ENCODE measurements around the gene AQP12B. TPM values are rescaled to one million over a fixed set of nuclear protein-coding genes. Genes with fewer than 3 reads are reported as not detected.

AQP12B gene
- total RNA-seq, 1 experiment from 2014 or later, result not detected

- no peak overlapping the region for H2AK5ac ChIP-seq (ENCODE audit: insufficient read length, low read length)
- H3K36me3 Mint-ChIP-seq (ENCODE audit: insufficient read depth in 1 of 3, low read depth in 3 of 3), result no peaks in the 10 kb centered on the region
- no peaks in the 10 kb centered on the region for H3K79me2 ChIP-seq (ENCODE audit: insufficient read depth, low read length)
- no CpG with 5 or more reads among the region's 7 CpGs for WGBS (ENCODE audit: extremely low coverage, insufficient read length, low lambda C conversion rate)
- peaks cover 0 to 10% of the 10 kb centered on the region in 2 experiments; a peak in 3 of 4 replicates for H3K4me1 Mint-ChIP-seq
- H2BK120ac ChIP-seq (ENCODE audit: low read depth, low read length, poor library complexity, severe bottlenecking), result no peak overlapping the region
- H3K18ac ChIP-seq (ENCODE audit: insufficient read length, low read depth, low read length), result no peak overlapping the region
- no peak overlapping the region for H3K14ac ChIP-seq (ENCODE audit: insufficient read depth, low read length)
- H2AFZ ChIP-seq (ENCODE audit: low read length), result no peak overlapping the region
- no peaks in the 10 kb centered on the region for H3K27me3 ChIP-seq (ENCODE audit: insufficient read depth, low read length)
- H3K4me2 ChIP-seq (ENCODE audit: insufficient read depth, insufficient read length, low read length), result no peak overlapping the region
- no peak overlapping the region for H3K56ac ChIP-seq (ENCODE audit: insufficient read length, low read depth, low read length)
- H3K23ac ChIP-seq (ENCODE audit: insufficient read length, low read depth, low read length), result no peak overlapping the region
- no peaks in the 10 kb centered on the region for H3K4me1 ChIP-seq (ENCODE audit: insufficient read depth, low read length)
- H3K27ac ChIP-seq (ENCODE audit: insufficient read length, low read depth, low read length), result no peak overlapping the region
- no peak overlapping the region for H4K5ac ChIP-seq (ENCODE audit: insufficient read length, low read depth, low read length)
- H3K4me3 Mint-ChIP-seq, result no peak overlapping the region
- H3K9me3 ChIP-seq (ENCODE audit: control insufficient read depth, low read depth, low read length), result no peaks in the 10 kb centered on the region
- H2BK15ac ChIP-seq (ENCODE audit: low read depth, low read length), result no peak overlapping the region
- no peak overlapping the region for H2BK12ac ChIP-seq (ENCODE audit: insufficient read length, low read depth, low read length)
- no peak for TF ChIP-seq CTCF (conservative IDR thresholded peaks at IDR 0.05)
- no peak overlapping the region for H3K4ac ChIP-seq (ENCODE audit: low read depth, low read length)
- H2BK20ac ChIP-seq (ENCODE audit: low read depth, low read length, poor library complexity, severe bottlenecking), result no peak overlapping the region
- H3K27me3 Mint-ChIP-seq (ENCODE audit: low read depth), result peaks cover 12% of the 10 kb centered on the region
- H4K20me1 ChIP-seq (ENCODE audit: control insufficient read depth, insufficient read depth, insufficient read length), result no peaks in the 10 kb centered on the region
- H3T11ph ChIP-seq (ENCODE audit: low read length), result no peak overlapping the region
- no peak overlapping the region for H3K9ac ChIP-seq (ENCODE audit: extremely low read depth, insufficient read length, low read length)
- H3K23me2 ChIP-seq (ENCODE audit: insufficient read length, low read depth, low read length, poor library complexity, severe bottlenecking), result no peaks in the 10 kb centered on the region
- no peak for DNase-seq
- no peak overlapping the region for H4K8ac ChIP-seq (replicated peaks; ENCODE audit: insufficient read length, low read depth, low read length)
- no peaks in the 10 kb centered on the region for H3K79me1 ChIP-seq (ENCODE audit: insufficient read depth, low read depth, low read length, poor library complexity, severe bottlenecking)
- no peak overlapping the region for H3K27ac Mint-ChIP-seq
- no peak overlapping the region for H2BK5ac ChIP-seq (ENCODE audit: insufficient read length, low read length)
- H4K91ac ChIP-seq (ENCODE audit: insufficient read length, low read depth, low read length), result no peak overlapping the region
- H3K9me3 Mint-ChIP-seq, result no peaks in the 10 kb centered on the region; a peak in 2 of 5 replicates
Measured at GRCh38 chr2:240708457-240708856, 25.8 kb upstream of the AQP12B start.
